HepG2 (cell line): ENCODE measurements around the gene ILKAP. TPM values are rescaled to one million over a fixed set of nuclear protein-coding genes. Genes with fewer than 3 reads are reported as not detected.

Experiments used
- ATAC-seq: fragments of 200-7000 bp; cut with Tn5 transposase; 3 replicates; pipeline ENCODE4 v1.9.1; 2020; ENCODE audit warnings: mild to moderate bottlenecking, moderate library complexity
- BruUV-seq: library from RNA; stranded (reverse); fragments of 400-500 nt; replicated peaks from 2 replicates; lab custom pipeline; 2021; lab: Mats Ljungman, UMichigan
- CTCF ChIA-PET: fragments of 300-600 bp; formaldehyde crosslinking; extraction: SDS; loops from one replicate; lab custom pipeline; 2021; ENCODE audit warnings: low total read pairs, inconsistent platforms, low intra/inter-chr PET ratio; lab: Yijun Ruan, JAX
- POLR2A ChIA-PET: fragments of 350-600 bp; sonication (Branson Sonifier 250); formaldehyde crosslinking; loops from one replicate; lab custom pipeline; 2020; ENCODE audit warnings: antibody characterized with exemption, inconsistent platforms; lab: Yijun Ruan, JAX
- DNase-seq: peaks from one replicate; pipeline ENCODE4 v3.0.0-alpha.2; 2015; ENCODE audit warnings: low spot score
- FAIRE-seq: peaks from 3 replicates; lab custom pipeline; 2011; peaks lifted over from hg19 to GRCh38; lab: Jason Lieb, UNC
- H2AFZ ChIP-seq: one replicate; pipeline ENCODE4 v1.6.1; 2011; ENCODE audit warnings: low read length, inconsistent platforms
- H3K27ac ChIP-seq: fragments of 300-600 bp; 3 replicates; pipeline ENCODE4 v1.8.0; 2011; ENCODE audit warnings: mixed run types, mild to moderate bottlenecking, mixed read lengths, low read length, inconsistent platforms; ENCODE audit not compliant: insufficient read depth; ENCODE audit errors: extremely low read length
- H3K27me3 ChIP-seq, 2 experiments: fragments of 200-600 bp in 1 of 2; 2 replicates in 1 of 2; 3 replicates in 1 of 2; pipeline versions ENCODE4 v1.6.0 to v1.8.0; 2011; ENCODE audit warnings: low read length in 2 of 2, mild to moderate bottlenecking in 2 of 2, moderate library complexity in 2 of 2, inconsistent platforms in 1 of 2; ENCODE audit not compliant: insufficient read depth in 2 of 2, control insufficient read depth in 1 of 2
- H3K36me3 ChIP-seq, 2 experiments: fragments of 200-600 bp in 1 of 2; replicated peaks in 1 of 2; 2 replicates in 1 of 2; 3 replicates in 1 of 2; pipeline versions ENCODE4 v1.5.1 to v1.8.0; 2011; ENCODE audit warnings: low read length in 2 of 2, inconsistent platforms in 1 of 2; ENCODE audit not compliant: insufficient read depth in 2 of 2, control insufficient read depth in 1 of 2
- H3K4me1 ChIP-seq: 2 replicates; pipeline ENCODE4 v1.5.1; 2012; ENCODE audit warnings: low read length, inconsistent platforms; ENCODE audit not compliant: insufficient read depth
- H3K4me2 ChIP-seq: 2 replicates; pipeline ENCODE4 v1.6.0; 2011; ENCODE audit warnings: low read depth, low read length, inconsistent platforms
- H3K4me3 ChIP-seq, 3 experiments: fragments of 200-600 bp in 1 of 3; sonication (generic), shearing (Covaris generic) in 1 of 3; replicated peaks in 1 of 3; 2 replicates each; pipeline ENCODE4 v1.5.1; 2011 to 2016; ENCODE audit warnings: low read length in 3 of 3, inconsistent platforms in 2 of 3, low read depth in 2 of 3, mild to moderate bottlenecking in 2 of 3, control low read depth in 1 of 3, mixed read lengths in 1 of 3; ENCODE audit not compliant: insufficient read depth in 1 of 3
- H3K79me2 ChIP-seq: one replicate; pipeline ENCODE4 v1.6.1; 2011; ENCODE audit warnings: low read length, inconsistent platforms; ENCODE audit not compliant: insufficient read depth
- H3K9ac ChIP-seq: 2 replicates; pipeline ENCODE4 v1.6.0; 2011; ENCODE audit warnings: mild to moderate bottlenecking, low read depth, low read length, inconsistent platforms; ENCODE audit not compliant: insufficient read depth
- H3K9me3 ChIP-seq: 2 replicates; pipeline ENCODE4 v1.5.1; 2012; ENCODE audit warnings: mild to moderate bottlenecking, low read length
- H4K20me1 ChIP-seq: 2 replicates; pipeline ENCODE4 v1.6.0; 2011; ENCODE audit warnings: inconsistent platforms, mild to moderate bottlenecking, low read length, moderate library complexity; ENCODE audit not compliant: insufficient read depth
- HNF1B ChIP-seq: sonication (generic); formaldehyde crosslinking; IDR thresholded peaks from 2 replicates; pipeline ENCODE4 v1.5.1; 2020; ENCODE audit warnings: mild to moderate bottlenecking, moderate library complexity, missing genetic modification reagents
- NCOA5 ChIP-seq: sonication (generic); formaldehyde crosslinking; IDR thresholded peaks from 2 replicates; pipeline ENCODE4 v1.4.0; 2020; ENCODE audit warnings: missing genetic modification reagents
- NFATC3 ChIP-seq: sonication (generic); formaldehyde crosslinking; IDR thresholded peaks from 2 replicates; pipeline ENCODE4 v1.5.1; 2020; ENCODE audit warnings: mild to moderate bottlenecking, missing genetic modification reagents
- RXRA ChIP-seq: sonication (generic); formaldehyde crosslinking; IDR thresholded peaks from 2 replicates; pipeline ENCODE4 v1.5.1; 2020; ENCODE audit warnings: missing genetic modification reagents
- SCMH1 ChIP-seq: sonication (generic); formaldehyde crosslinking; IDR thresholded peaks from 2 replicates; pipeline ENCODE4 v1.9.0; 2021; ENCODE audit warnings: missing genetic modification reagents, mild to moderate bottlenecking, borderline replicate concordance
- TERF1 ChIP-seq: sonication (generic); formaldehyde crosslinking; IDR thresholded peaks from 2 replicates; pipeline ENCODE4 v1.8.0; 2022; ENCODE audit warnings: mild to moderate bottlenecking, missing genetic modification reagents, moderate library complexity
- WGBS: methylation state at CpG from one replicate; pipeline ENCODE4 v1.1.6; 2017; ENCODE audit warnings: low lambda C conversion rate; 5-methylcytosine and 5-hydroxymethylcytosine counted together
- in situ Hi-C: cut with HindIII; loops from 2 replicates; pipeline ENCODE4 v1.10.0; 2017; ENCODE audit warnings: low pct_unique_long_range_greater_than_20kb; ENCODE audit not compliant: extremely low pct_ligation_motif_present
- intact Hi-C: fragments of 100-400 bp; cut with micrococcal nuclease; formaldehyde crosslinking; loops from one replicate; pipeline ENCODE4 v1.10.0; 2022; ENCODE audit not compliant: unreplicated experiment
- polyA plus RNA-seq, 8 experiments: library from polyadenylated mRNA; depleted of rRNA in 3 of 8; stranded (reverse) in 7 of 8; unstranded in 1 of 8; fragments of >200 nt; fragmentation: Illumina TruSeq in 4 of 8; extraction: Trizol in 4 of 8; gene quantifications; 2 replicates each; pipeline versions ENCODE4 v1.2.1 to v1.2.3, GENCODE V29; 2011 to 2016; ENCODE audit warnings: low read depth in 4 of 8, missing spikeins in 1 of 8, mixed read lengths in 1 of 8; ENCODE audit not compliant: insufficient read depth in 1 of 8
- total RNA-seq, 5 experiments: library from RNA; depleted of rRNA; stranded (reverse); fragments of >200 nt; fragmentation: Illumina TruSeq; extraction: Trizol; gene quantifications; 2 replicates each; pipeline ENCODE4 v1.2.3, GENCODE V29; 2016; ENCODE audit warnings: low read depth in 1 of 5
- TF ChIP-seq, protein P1 (sequence below): IDR thresholded peaks from 2 replicates; pipeline ENCODE4 v1.6.1; 2016; ENCODE audit warnings: mild to moderate bottlenecking, missing biosample characterization, missing genetic modification reagents
- TF ChIP-seq, protein P2 (sequence below): IDR thresholded peaks from 2 replicates; pipeline ENCODE4 v1.6.1; 2016; ENCODE audit warnings: low read depth, missing genetic modification reagents, missing compliant biosample characterization

The ILKAP gene
- total and polyA plus RNA-seq, 2 of the 13 experiments (the other 11 are each of a cell fraction or from before 2014, with no cell fraction given), result 29.6 to 33.1 TPM

GRCh38 chr2:238250896-238251295, 47.4 kb upstream of the ILKAP start:
- ATAC-seq, result no peak; the same call in 2 of the 3 replicates
- H2AFZ ChIP-seq, result no peak overlapping the region
- H3K36me3 ChIP-seq, result peaks cover 39 to 54% of the 10 kb centered on the region in 2 experiments
- TF ChIP-seq RXRA (CRISPR knock-in tag) (no peak), NCOA5 (CRISPR knock-in tag) (no peak)
- 98% methylated on average over 7 of the region's 7 CpGs for WGBS
- H3K4me3 ChIP-seq, result no peak overlapping the region
- H3K79me2 ChIP-seq, result no peaks in the 10 kb centered on the region
- no peaks in the 10 kb centered on the region for H3K4me1 ChIP-seq
- H4K20me1 ChIP-seq, result no peaks in the 10 kb centered on the region
- no peak overlapping the region for H3K9ac ChIP-seq
- ChIA-PET CTCF (no interaction called here), POLR2A (no interaction called here)
- intact Hi-C loops, result no loop called here
- H3K27me3 ChIP-seq, result no peaks in the 10 kb centered on the region
- no peak overlapping the region for H3K4me2 ChIP-seq
- H3K27ac ChIP-seq, result no peak overlapping the region
- BruUV-seq, result no TSS peak
- no peaks in the 10 kb centered on the region for H3K9me3 ChIP-seq
- no peak for DNase-seq
- no peak for FAIRE-seq
- in situ Hi-C loops, result no loop called here

GRCh38 chr2:238247841-238248453, 44.5 kb upstream of the ILKAP start:
- in situ Hi-C loops (no loop called here), intact Hi-C loops (no loop called here)
- DNase-seq (no peak), FAIRE-seq (no peak), ATAC-seq (no peak)
- H3K9ac ChIP-seq, result no peak overlapping the region
- CTCF ChIA-PET, result no interaction called here
- no peaks in the 10 kb centered on the region for H4K20me1 ChIP-seq
- H3K4me2 ChIP-seq, result no peak overlapping the region
- TF ChIP-seq NFATC3 (no peak), SCMH1 (CRISPR knock-in tag) (no peak), HNF1B (no peak), TERF1 (CRISPR knock-in tag) (no peak)
- TF ChIP-seq, protein P1, sequence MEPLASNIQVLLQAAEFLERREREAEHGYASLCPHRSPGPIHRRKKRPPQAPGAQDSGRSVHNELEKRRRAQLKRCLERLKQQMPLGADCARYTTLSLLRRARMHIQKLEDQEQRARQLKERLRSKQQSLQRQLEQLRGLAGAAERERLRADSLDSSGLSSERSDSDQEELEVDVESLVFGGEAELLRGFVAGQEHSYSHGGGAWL (CRISPR knock-in tag), result no peak
- TF ChIP-seq, protein P2, sequence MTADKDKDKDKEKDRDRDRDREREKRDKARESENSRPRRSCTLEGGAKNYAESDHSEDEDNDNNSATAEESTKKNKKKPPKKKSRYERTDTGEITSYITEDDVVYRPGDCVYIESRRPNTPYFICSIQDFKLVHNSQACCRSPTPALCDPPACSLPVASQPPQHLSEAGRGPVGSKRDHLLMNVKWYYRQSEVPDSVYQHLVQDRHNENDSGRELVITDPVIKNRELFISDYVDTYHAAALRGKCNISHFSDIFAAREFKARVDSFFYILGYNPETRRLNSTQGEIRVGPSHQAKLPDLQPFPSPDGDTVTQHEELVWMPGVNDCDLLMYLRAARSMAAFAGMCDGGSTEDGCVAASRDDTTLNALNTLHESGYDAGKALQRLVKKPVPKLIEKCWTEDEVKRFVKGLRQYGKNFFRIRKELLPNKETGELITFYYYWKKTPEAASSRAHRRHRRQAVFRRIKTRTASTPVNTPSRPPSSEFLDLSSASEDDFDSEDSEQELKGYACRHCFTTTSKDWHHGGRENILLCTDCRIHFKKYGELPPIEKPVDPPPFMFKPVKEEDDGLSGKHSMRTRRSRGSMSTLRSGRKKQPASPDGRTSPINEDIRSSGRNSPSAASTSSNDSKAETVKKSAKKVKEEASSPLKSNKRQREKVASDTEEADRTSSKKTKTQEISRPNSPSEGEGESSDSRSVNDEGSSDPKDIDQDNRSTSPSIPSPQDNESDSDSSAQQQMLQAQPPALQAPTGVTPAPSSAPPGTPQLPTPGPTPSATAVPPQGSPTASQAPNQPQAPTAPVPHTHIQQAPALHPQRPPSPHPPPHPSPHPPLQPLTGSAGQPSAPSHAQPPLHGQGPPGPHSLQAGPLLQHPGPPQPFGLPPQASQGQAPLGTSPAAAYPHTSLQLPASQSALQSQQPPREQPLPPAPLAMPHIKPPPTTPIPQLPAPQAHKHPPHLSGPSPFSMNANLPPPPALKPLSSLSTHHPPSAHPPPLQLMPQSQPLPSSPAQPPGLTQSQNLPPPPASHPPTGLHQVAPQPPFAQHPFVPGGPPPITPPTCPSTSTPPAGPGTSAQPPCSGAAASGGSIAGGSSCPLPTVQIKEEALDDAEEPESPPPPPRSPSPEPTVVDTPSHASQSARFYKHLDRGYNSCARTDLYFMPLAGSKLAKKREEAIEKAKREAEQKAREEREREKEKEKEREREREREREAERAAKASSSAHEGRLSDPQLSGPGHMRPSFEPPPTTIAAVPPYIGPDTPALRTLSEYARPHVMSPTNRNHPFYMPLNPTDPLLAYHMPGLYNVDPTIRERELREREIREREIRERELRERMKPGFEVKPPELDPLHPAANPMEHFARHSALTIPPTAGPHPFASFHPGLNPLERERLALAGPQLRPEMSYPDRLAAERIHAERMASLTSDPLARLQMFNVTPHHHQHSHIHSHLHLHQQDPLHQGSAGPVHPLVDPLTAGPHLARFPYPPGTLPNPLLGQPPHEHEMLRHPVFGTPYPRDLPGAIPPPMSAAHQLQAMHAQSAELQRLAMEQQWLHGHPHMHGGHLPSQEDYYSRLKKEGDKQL (CRISPR knock-in tag), result no peak
- no peaks in the 10 kb centered on the region for H3K27me3 ChIP-seq
- BruUV-seq, result no TSS peak
- H3K4me3 ChIP-seq, result no peak overlapping the region
- 93% methylated on average over 10 of the region's 10 CpGs for WGBS
- H3K27ac ChIP-seq, result no peak overlapping the region
- POLR2A ChIA-PET, result no interaction called here
- H3K79me2 ChIP-seq, result no peaks in the 10 kb centered on the region
- H3K36me3 ChIP-seq, result peaks cover 23 to 34% of the 10 kb centered on the region in 2 experiments
- peaks cover 14% of the 10 kb centered on the region for H3K4me1 ChIP-seq
- H3K9me3 ChIP-seq, result no peaks in the 10 kb centered on the region
- no peak overlapping the region for H2AFZ ChIP-seq
